ENCODE results near the gene LTBP2.

GRCh38 chr14:74580275-74580672, 31.8 kb downstream of the LTBP2 start:
- TF ChIP-seq CTCF (conservative IDR thresholded peaks at IDR 0.05) (no peak), EZH2 (IDR thresholded peaks at IDR 0.05; ENCODE audit: low read depth) (no peak)

All from PC-9 (cell line).